RKO (cell line): ENCODE measurements around the gene UFM1.
"Not testable (repeated sequence)": the region's sequence is repeated elsewhere in the genome, so short reads cannot be mapped to it uniquely, and the experiment has no call there.

ENCODE experiments used
- DNase-seq: peaks from one replicate; pipeline ENCODE4 v3.0.0-alpha.2; 2016; ENCODE audit warnings: low spot score

The UFM1 gene

GRCh38 chr13:38365661-38366060, 16.0 kb downstream of the UFM1 start:
- DNase-seq, result no peak

- DNase-seq, result peak; percentile 45
These were observed 17.4 kb downstream of the UFM1 start for GRCh38 chr13:38366954-38367645.

- DNase-seq, result no peak
These were observed 19.4 kb downstream of the UFM1 start for GRCh38 chr13:38369058-38369457.

GRCh38 chr13:38370096-38370495, 20.4 kb downstream of the UFM1 start:
- not testable (repeated sequence) for DNase-seq

DNA sequence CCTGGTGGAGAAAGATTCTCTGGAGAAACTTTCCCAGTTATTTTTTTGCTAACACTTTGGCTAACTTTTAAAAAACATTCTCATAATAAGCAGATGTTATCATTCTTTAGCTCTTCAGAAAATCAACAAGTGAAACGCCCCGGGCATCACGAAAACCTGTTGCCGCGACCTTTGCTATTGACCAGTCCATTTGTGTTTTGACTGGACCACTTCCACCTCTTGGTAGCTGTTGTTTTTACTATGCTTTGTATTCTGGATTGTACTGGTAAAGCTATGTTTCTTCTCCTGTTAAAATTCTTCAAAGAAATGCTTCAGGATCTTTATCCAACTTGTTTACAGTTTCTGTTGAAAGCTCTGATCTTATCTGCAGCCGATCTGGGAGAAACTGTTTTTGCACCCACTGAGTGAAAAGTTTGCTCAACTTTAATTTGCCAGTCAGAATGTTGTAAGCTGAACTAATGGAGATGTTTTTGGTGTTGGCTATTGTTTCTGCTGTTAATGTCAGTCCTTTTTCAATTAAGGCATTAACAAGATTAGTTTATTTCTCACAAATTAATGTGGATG, 23.3 kb downstream of the UFM1 start:
- no peak for DNase-seq

DNA sequence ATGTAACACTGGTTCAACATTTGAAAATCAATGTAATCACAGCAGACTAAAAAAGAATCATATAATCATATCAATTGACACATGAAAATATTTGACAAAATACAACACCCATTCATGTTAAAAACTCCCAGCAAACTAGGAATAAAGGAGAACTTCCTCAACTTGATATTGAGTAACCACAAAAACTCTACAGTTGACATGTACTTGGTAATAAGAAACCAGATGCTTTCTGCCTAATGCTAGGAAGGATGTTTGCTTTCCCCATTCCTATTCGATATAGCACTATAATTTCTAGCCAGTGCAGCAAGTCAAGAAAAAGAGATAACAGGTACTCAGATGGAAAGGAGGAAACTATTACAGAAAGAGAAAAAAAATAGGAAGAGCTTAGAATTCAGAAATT, 26.9 kb downstream of the UFM1 start:
- no peak for DNase-seq

- DNase-seq, result no peak
These were observed 32.2 kb downstream of the UFM1 start for GRCh38 chr13:38381890-38382289.

- DNase-seq, result no peak
These were observed 33.3 kb downstream of the UFM1 start for GRCh38 chr13:38382946-38383345.

DNA sequence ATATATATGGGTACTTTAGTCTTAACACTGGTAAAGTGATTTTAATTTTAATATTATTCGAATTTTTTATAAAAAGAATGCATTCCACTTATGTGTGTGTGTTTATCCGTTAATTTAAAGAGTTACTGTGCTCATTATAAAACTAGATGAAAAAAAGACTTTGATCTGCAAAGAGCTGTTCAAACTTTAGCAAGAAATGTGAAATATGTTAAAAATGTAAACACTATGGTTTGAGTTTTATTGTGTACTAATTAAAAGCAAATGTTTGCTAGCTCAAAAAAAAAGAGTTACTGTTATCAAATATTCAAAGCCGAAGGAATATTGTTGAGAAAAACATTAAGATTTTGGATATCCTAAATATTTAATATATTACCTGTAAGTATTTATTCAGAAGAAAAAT, 34.5 kb downstream of the UFM1 start:
- no peak for DNase-seq

DNA sequence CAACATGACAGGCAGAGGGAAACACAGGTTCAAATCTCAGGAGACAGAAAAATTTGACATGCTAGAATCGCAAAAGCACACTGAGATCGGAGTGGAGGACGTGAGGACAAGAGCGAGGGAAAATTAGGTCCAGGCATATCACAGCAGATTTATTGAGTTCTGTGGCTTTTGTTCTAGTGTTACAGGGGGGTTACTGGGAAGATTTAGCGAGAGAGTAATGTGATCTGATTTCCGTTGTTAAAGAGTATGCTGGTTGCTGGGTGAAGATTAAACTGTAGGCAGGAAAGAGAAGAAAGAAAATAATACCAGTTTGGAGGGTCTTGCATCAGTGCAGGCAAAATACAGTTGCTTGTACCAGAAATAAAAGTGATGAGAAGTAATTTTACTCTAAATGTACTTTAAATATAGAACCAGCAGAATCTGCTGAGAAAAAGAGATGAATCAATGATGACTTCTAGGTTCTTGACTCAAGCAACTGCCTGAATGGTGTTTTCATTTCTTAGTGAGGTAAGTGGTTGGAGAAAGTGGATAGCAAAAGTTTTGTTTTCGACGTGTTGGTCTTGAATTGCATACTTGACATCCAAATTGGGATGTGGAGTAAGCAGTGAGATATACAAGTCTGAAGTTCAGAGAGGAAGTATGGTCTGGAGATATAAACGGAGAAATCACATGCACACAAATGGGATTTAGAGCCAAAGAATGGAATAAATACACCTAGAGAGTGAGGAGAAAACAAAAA, 35.7 kb downstream of the UFM1 start:
- no peak for DNase-seq

- DNase-seq, result no peak
These were observed 36.8 kb downstream of the UFM1 start for GRCh38 chr13:38386421-38386820.

DNA sequence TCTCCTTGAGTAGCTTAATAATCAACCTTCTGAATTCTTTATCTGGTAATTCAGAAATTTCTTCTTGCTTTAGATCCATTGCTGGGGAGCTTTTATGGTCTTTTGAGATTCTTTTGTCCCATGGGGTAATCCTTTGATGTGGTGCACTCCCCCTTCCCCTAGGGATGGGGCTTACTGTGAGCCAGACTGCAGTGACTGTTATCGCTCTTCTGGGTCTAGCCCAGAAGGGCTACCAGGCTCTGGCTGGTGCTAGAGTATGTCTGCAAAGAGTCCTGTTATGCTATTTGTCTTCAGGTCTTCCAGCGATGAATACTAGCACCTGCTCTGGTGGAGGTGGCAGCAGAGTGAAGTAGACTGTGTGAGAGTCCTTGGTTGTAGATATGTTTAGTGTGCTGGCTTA, 41.7 kb downstream of the UFM1 start:
- no peak for DNase-seq

DNA sequence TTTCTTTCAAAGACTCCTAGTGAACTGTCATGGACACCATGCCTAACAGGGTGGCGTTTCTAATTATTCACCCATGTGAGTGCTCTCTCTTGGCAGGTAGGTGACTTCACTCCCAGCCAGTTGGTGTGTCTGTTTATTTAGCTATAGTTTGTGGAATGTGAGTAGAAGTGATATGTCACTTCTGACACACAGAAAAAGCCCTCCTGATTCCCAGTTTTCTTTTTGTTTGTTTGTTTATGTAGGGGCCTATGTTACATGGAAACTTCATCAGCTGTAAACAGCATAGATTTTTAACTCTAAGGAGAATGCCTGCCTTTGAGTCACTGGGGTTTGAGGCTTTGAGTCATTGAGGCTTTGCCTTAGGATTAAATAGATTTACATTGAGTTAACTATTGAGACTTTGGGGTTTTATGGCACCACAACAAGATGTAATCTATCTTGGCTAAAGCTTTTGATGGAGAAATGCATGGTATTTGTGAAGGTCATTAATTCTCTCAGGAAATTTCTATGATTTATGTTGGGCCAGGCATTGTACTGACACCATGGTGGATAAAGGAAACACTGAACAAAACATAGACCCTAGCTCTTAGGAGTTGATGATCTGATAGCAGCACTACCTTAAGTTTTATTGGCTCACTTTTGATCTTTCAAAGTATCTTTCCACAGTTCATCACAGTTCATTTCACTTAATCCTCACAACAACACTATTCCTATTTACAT, 45.3 kb downstream of the UFM1 start:
- no peak for DNase-seq

DNA sequence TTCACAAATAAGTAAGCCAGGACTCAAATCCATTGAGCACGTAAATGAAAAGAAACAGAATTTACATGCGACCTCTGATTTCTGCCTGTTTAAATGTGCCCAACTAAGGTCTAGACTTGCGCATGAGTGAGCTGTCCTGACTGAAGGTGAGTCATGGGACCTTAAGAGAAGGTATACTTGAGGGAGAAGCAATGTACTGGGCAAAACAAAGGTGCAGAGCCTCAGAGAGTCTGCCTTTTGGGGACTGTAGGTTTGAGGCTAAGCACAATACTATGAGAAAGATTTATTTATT, 45.8 kb downstream of the UFM1 start:
- DNase-seq, result no peak

DNA sequence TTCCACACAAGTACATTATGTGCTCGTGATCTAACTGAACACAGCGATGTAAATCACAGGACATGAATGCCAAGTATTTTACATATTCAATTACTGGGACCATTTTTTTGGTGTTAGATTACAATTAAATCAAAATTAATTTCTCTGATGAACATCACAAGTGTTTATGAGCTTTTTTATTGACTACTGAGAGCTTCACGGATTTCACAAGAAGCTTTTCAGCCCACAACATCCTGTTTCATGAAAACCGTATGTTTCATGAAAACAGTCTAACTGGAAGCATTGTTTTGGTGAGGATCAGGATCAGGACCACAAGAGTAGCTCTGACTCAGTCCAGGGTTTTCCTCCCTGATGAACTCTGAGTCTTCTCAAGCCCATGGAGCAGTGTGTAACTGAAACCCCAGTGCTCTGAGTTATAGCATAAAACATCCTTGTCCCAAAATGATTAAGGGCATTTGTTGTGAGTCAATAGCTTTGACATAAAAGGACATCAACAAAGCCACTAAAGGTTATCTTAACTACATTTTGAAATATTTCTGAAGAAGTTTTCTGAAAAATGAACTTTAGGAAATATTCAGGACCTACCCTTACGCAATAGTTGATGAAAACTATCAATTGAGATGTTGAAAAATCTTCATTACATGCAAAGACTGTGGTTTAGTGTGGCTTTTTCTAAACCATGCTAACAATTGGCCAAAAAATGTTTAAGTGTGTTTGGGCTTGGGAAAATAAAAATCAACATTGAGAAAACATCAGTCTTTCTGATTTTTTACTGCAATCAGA, 49.3 kb downstream of the UFM1 start:
- no peak for DNase-seq

DNA sequence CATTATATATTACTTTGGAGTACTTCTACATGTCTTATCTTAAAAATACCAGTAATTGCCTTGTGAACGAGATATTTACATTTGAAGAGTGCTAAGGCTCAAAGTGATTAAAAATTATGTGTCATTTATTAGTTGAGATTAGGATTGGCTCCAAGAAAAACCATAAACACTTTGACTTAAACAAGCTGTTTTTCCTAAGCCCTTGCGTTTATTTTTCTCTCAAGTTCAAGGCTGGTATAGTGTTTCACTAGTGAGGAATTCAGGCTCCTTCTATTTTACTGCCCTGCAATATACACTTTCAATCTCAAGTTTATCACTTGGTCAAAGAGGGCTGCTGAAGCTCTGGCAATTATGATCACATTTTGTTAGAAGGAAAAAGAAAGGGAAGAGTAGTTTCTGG, 49.9 kb downstream of the UFM1 start:
- no peak for DNase-seq

GRCh38 chr13:38401276-38401675, 51.6 kb downstream of the UFM1 start:
- DNase-seq, result no peak

- DNase-seq, result no peak
These were observed 55.6 kb downstream of the UFM1 start for GRCh38 chr13:38405216-38405615.

DNA sequence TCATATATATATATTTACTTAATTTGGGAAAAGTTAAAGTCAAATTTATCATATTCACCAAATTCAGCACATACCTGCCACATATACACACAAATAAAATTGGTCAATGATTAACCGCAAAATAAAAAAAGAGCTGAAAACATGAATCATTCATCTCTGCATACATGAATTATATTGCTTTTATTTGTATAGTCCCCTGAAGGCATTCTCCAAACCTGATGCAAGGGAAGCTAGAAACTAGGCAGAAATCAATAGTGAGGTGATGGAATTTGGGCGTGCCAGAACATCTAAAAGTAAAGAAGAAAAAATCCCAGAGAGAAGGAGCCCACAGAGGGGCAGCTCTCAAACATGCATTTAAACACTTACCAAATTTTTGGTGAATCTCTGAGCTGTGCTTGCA, 60.1 kb downstream of the UFM1 start:
- no peak for DNase-seq

- no peak for DNase-seq
These were observed 62.6 kb downstream of the UFM1 start for GRCh38 chr13:38412266-38412665.
